SH-SY5Y (cell line): ENCODE measurements around the gene SELENOS.

ENCODE experiments used
- GATA2 ChIP-seq: IDR thresholded peaks from 2 replicates; pipeline ENCODE4 v1.6.1; 2011; ENCODE audit warnings: mild to moderate bottlenecking, low read depth, low read length
- GATA3 ChIP-seq: IDR thresholded peaks from 2 replicates; pipeline ENCODE4 v1.6.1; 2011; ENCODE audit warnings: low read depth, mild to moderate bottlenecking, low read length, moderate library complexity

- TF ChIP-seq GATA3 (no peak), GATA2 (no peak)
Observed at GRCh38 chr15:101288905-101289513, 11.7 kb upstream of the SELENOS start.
